SHP77 (cell line): Measurements from ENCODE around the gene LTA4H.
"Not testable (repeated sequence)": the region's sequence is repeated elsewhere in the genome, so short reads cannot be mapped to it uniquely, and the experiment has no call there.

Source experiments
- DNase-seq, 2 experiments: peaks; one replicate each; lab custom pipeline; 2025; lab: John Stamatoyannopoulos, UW

The LTA4H gene

DNA sequence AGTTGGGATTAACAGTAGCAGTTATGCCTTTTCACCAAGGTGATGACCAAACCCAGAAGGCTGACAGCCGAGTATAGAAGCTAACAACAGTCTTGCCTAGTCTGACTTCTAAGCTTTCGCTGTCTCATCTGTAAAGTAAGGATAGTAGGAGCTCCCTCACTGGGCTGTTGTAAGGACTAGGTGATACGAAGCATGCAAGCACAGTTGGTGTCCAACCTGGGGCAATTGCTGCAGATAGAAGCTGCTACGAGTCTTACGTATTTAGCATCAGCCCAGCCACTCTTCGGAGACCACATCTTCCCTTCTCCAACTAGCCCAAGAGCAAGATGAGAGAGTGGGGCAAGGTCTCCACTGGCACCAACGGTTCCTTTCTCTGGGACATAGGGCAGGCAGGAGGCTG, 45.3 kb downstream of the LTA4H start:
- no peak for DNase-seq

DNA sequence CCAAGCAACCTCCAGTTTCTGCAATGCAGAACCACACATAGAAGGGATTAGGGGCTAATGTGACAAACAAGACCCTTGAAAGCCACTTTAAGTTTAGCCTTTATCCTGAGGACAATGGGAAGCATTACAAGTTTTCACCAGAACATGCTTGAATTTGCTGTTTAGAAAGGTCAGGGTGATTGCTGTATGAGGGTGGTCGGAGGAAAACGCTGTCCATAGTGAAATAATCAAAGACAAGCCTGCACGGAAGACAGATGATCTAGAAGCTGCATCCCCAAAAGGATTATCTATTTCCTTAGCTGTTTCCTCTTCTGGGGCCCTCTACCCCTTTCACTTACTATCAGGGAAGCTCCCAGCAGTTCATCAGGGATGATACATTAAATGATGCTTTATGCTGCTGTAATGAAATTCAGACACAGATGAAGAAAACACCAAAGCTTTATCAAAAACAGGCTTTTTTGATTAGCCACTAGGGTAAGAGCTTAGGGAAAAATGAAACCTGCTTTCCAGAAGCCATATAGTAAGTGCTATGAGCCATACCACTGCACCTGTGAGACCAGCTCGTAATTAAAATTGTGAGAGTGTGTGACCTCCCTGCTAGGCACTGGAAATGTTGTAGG, 45.8 kb downstream of the LTA4H start:
- DNase-seq = no peak

DNA sequence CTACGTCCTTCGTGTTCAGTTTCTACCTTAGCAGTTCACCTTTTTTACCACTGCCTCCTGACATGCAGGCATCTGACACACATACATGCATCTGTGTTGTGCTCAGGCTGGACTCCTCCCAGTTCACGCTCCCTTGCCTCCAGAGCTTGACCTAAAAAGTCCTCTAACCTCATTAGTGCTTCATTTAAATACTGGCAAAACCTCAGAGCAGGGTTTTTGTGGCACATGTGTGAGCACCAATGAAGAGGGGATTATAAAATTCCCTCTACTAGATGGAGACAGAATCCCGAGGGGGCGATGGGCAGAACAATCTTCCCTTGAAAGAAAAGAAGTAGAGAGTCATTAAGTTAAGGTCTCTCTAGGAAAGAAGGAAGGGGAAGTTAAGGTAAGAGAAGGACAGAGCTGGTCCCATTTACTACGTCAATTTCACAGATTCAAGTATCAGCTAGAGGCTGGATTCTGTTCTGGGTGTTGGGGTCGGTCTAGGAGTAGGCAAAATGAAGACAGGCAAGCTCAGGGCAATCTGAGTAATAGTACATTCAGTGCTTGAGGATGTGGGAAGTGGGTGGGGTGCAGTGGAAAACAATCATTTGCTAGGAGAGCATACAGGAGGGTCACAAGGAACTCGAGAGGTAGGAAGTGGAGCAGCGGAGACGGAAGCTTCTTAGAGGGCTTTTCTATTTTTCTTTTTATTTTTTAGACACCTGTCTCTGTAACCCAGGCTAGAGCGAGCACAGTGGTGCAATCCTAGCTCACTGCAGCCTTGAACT, 46.7 kb downstream of the LTA4H start:
- DNase-seq = no peak

DNA sequence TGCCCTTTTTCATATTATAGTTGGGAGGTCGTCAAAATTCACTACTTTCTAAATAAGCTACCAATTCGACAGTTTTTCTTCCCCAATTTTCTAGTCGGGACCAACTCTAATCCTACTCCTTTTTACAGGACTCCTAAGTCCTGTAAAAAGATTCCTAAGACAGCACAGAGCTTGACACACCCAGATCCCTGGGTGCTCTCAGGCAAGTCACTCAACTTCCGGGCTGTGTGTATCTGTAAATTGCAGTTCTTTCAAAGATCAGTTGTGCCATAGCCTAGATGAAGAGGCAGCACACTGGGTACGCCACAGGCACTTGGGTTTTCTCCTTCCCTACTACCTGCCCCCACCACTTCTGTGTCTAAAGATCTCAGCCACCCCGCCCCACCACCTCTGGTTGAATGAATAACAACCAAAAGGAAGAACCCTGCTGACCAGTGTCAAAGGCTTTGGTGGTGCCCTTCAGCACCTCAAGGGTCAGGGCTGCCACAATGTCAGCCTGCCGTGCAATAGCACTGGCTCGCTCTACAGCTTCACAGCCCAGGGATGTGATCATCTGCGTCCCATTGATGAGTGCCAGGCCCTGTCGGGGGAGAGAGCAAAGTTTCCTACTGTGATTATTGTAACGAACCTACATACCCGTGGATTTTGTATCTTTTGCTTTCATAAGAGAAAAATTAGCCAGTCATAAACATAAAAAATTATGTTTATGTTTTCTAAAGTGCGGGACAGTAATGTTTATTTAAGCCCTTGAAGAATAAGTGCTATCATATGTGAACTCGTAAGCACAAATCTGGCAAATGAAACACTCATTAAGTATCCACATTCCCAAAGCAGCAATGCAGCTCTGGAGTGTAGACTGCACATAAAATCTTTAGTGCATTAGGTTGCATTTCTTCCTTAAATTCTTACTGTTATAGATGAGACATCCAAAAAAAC, 48.5 kb downstream of the LTA4H start:
- DNase-seq = no peak

DNA sequence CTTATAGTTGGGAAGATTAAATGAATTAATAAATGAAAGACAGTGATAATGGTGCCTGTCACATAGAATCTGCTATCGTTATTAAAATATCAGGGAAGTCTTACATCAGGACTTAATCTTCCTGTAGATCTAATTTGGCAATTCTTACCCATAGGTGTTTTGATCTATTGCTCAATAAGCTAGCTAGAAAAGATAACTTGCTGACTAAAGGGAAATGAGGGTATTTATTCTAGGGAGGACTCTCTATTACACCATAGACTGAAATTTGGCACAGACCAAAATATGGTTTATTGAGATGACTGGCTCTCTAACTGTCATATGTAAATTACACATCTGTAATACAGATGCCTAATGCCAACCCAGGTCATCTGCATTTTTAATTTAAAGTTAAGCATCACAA, 50.7 kb downstream of the LTA4H start:
- DNase-seq = no peak

DNA sequence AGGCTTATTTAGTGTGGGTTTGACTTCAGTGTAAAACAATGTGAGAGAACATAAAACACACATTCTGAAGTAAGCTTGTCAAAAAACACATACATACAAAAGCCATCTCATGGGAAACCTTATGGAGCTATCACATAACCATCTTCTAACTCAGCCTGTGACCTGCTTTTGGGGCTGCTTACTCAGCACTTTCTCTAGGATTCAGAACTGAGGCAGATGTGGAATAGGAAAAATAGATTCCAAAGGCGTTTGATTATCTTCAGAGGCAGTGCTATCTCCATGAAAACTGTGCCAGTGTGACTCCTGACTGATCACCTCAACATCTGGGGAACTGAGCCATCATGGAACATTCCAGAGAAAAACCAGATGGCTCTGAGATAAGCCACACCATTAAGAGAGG, 52.8 kb downstream of the LTA4H start:
- no peak for DNase-seq

DNA sequence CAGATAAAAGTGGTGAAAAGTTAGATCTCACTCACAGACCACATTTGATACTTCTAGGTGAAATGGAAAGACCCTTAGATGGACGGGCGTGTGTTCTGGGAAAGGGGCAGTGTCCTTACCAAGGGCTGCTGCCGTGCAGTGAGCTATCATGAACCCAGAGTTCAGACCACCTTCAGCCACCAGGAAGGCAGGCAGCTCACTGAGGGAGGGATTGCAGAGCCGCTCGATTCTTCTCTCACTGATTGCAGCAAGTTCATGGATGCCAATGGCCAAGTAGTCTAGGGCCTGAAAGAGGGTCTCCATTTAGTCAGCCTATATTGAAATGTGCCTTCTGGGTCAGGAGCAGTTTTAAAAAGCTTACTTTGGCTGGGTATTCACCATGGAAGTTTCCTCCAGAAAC, 55.0 kb downstream of the LTA4H start:
- no peak for DNase-seq

DNA sequence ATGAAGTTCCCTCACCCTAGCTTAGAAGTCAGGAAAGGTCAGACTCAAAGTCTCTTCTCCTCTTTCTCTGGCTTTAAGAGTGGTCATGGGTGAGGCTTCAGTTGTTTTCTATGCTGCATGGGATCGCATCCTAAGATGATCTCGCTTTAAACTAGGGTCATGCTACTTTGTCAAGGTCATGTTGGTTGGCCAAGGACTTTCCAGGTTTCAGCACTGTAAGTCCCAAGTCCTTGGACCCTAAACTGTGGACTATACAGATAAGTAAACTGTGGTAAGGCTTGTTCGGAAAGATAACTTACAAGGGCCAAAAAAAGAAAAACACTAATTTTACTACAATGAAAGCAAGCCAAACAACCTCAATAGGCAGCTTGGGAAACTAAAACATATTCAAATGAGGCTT, 56.6 kb downstream of the LTA4H start:
- no peak for DNase-seq

DNA sequence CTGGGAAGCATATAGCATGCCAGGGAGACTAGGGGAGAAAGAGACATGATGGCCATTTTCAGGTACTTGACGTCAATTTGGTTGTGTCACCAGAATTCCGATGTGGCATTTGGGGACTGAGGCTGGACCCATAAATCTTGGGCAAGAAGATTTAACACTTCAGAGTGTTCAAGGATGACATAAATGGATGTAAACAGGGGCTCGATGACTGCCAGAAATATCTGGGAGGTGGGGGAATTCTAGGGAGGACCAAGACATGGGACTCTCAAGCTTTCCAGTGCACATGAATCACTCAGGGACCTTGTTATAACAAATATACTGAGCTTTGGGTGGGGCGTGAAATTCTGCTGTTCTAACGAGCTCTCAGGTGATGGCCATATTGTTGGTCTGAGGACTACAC, 57.0 kb downstream of the LTA4H start:
- DNase-seq = no peak

DNA sequence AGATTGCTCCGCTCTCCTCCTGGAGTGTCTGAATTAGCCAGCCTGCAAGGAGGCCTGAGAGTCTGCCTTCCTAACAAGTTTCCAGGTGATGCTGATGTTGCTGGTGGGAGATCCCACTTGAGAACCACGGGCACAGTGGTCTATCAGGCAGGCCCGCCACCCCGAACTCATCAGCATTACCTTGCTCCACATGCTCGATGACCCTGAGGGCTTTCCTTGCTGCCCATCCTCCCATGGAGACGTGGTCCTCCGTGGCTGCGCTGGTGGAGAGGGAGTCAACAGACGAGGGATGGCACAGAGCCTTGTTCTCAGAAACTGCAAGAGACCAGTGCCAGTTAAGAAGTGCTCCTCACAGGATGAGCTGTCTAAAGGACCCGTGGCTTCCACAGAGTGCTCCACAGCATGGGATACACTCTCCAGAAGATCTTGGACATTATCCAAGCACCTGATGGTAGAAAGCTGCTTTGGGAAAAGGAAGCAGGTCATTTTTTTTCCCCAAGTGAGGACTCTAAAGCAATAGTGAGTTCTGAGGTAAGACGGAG, 57.6 kb downstream of the LTA4H start:
- DNase-seq = no peak

DNA sequence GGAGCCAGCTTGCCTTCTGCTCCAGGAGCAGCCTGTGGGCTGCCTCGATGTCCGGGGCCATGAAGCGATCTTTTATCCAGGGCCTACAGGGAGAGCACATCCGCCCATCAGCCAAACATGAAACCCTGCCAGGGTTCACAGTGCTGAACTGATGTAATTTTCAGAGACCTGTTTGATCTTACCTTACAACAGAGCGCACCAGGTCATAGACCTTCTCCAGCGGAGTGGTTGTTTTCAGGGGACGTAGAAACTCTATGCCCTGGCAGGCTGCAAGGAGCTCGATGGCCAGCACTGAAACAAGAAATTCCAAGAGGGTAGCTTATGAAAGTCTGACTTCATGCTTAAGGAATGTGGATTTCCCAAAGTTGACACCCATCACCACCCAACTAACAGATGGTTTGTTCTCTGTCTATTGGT, 59.0 kb downstream of the LTA4H start:
- DNase-seq = no peak

DNA sequence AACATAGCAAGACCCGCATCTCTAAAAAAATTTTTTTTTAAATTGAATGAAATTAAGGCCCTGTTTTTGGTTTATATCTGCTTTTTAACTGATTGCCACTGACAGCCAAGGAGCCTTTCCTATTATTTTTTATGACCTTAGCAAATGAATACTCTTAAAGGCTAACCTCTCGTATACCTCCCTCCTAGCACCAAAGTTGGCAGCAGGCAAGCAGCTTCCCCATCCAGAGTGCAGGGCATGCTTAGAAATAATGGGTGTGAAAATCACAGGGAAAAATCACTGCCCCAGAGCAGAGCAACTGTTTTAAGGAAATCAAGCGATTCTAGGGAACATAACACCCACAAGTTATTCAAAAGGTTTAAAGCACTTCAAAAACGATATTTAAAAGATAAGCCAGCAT, 59.9 kb downstream of the LTA4H start:
- DNase-seq = no peak

DNA sequence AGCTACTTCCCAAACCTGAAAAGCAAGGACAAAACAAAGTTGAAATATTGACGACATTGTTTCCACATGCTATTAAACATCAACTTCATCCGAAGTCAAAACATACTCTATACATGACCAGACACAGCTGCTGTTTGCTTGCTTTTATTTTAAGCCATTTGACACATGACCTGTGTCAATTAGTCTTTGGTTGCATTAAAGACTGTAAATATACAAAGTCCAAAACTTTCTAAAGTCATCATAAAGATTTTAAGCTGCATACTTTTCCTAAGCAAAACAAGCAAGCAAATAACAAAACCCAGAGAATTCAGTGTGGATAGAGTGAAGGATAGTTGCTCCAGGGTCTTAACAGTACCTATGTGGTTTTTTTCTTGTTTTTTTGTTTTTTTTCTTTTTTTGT, 61.0 kb downstream of the LTA4H start:
- DNase-seq = no peak

DNA sequence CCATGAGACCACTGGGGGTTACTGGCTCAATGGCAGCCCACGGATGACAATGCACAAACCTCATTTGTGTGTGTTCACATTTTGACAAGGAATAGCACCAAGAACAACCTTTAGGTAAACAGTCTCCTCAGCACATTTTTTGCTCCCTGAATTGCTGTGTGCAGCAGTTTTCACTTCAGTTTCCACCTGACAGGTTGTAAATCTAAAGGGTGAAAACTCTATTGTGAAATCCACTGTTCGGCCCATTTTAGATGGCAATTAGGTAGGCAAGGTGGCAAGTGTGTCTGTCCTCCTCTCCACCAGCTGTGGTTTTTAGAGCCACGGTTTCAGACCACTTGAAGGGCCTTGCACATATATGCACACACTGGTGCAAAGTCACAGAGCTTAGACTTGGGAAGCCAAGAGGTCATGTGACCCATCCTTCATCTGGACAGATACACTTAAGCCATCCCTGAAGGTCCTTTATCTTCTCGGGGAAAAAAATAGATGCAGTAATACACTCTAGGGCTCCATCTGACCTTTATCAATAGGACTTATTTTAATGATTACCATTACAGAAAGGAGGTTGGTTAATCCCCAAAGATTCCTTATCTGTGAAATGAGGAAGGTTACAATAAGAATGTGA, 62.4 kb downstream of the LTA4H start:
- DNase-seq = no peak

DNA sequence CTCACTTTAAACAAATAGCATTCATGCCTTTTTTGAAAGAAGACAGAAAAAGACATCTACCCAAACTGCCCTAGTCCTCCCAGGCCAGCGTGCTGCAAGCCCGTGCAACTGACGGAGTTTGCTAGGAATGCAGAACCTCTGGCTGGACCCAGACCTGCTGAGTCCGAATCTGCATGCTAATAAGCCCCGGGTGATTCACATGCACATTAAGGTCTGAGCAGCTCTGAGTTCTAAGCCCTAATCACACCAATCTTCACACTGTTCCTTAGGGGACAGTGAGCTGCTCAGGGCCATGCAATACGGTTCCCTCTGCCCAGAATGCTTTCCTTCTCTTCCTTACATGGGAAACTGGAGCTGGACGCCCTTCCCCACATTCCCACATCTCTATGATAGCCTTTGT, 64.5 kb downstream of the LTA4H start:
- no peak for DNase-seq

DNA sequence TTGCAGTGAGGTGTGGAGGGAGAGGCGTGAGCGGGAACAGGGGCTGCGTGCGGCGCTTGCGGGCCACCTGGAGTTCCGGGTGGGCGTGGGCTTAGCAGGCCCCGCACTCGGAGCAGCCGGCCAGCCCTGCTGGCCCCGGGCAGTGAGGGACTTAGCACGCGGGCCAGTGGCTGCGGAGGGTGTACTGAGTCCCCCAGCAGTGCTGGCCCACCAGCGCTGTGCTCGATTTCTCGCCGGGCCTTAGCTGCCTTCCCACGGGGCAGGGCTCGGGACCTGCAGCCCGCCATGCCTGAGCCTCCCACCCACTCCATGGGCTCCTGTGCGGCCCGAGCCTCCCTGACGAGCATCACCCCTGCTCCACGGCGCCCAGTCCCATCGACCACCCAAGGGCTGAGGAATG, 66.3 kb downstream of the LTA4H start:
- DNase-seq = not testable (repeated sequence)

DNA sequence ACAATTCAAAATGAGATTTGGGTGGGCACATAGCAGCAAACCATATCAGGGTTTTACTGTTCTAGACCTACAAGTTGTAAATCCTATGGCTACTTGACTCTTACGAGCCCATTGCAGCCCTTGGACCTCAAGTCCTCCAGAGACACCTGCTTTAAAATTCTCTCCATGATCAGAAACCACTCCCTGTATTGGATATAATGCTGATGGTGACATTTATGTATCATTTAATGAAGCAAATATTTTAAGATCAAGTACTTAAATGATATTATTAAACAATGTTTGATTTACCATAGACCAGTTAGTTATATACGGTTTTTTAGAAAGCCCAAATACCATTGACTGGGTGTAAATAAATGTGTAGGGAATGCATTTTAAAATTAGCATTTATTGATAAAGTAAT, 68.1 kb downstream of the LTA4H start:
- no peak for DNase-seq

DNA sequence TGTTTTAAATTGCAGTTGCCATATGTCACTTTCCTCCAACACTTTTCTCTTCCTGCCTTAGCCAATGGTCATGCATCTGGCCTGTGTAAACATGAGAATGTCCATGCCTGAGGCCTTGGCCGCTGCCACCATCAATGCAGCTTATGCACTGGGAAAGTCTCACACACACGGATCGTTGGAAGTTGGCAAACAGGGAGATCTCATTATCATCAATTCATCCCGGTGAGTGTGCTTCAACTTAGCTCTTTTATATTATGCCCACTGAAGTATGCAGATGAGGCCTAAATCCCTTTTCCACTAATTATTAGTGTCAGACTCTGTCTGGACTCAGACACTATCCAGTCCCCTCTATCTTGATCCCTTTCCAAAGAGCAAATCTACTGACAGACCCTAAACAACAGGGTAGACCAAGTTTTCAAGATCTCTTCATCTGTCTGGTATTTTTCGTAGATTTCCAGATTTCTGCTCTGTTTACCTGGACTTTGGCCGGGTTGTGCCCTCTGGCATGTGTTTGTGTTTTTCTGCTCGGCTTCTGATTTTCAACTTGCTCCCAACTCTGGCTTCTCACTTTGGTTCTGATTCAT, 69.0 kb downstream of the LTA4H start:
- no peak for DNase-seq

DNA sequence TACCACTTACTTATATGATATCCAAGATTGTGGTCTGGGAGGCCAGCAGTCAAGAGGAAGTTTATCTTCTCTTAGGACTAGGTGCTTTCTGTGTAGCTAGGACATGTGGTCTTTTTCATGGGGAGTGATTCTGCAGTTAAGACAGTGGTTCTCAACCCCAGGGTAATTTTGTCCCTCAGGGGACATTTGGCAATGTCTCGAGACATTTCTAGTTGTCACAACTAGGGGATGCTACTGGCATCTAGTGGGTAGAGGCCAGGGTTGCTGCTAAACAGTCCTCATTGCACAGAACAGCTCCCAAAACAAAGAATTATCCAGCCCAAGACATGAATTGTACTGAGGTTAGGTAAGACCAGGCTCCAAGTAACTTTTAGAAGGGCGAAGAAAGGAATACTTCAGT, 72.3 kb downstream of the LTA4H start:
- DNase-seq = peak; percentile 7 to 25

DNA sequence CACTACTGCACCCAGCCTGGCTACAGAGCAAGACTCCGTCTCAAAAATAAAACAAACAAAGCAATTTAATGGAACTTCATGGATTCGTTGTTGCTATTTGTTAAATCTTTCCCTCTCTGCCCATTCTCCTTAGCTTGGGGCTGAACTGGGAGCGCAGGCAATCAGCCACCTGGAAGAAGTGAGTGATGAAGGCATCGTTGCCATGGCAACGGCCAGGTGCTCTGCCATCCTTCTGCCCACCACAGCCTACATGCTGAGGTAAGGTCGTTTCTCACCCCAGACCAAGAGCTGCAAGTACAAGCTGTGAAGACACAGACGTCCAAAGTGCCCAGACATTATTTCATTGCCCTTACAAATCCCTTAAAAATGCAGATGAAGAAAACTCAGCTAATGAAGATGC, 73.2 kb downstream of the LTA4H start:
- peak; percentile 10 to 46 for DNase-seq

DNA sequence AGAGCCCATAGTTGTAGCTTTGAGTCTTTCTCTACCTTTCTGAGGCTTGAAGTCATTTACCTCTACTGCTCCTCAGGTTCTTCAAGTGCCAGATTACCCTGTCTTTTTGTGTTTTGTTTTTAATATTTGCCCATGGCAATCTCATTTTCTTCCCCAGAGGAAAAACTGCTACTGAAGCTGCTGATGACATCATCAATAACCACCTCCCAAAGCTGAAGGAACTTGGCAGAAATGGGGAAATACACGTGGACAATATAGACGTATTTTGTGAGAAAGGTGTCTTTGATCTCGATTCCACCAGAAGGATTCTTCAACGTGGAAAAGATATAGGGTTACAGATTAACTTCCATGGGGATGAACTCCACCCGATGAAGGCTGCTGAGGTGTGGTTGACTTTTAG, 75.1 kb downstream of the LTA4H start:
- DNase-seq = no peak

DNA sequence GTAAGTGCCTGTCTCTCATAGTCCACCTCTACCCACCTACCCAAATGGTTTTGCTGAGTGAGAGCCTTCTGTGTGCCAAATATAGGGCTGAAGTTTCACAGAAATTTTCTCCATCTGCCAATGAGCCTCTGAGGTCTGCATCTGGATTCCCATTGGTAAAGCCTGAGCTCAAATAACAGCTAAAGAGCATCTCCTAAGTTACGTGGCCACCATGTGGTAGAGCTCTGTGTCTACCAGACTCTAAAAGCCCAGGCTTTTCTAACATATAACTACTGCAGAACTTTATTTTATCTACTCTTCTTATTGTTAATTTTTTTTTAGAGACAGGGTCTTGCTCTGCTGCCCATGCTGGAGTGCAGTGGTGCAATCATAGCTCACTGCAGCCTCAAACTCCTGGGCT, 76.3 kb downstream of the LTA4H start:
- peak in 1 of 2 experiments; percentile 21 for DNase-seq
